Fibroblast of lung (primary cell): ENCODE measurements around the gene TMEM217. TPM values are rescaled to one million over a fixed set of nuclear protein-coding genes. Genes with fewer than 3 reads are reported as not detected.

ENCODE experiments used
- DNase-seq, 2 donors: peaks; one replicate each; pipeline versions ENCODE4 v3.0.0 to v3.0.0-alpha.2; 2010; ENCODE audit warnings: low read depth in 2 of 2
- H2AFZ ChIP-seq: 2 replicates; pipeline ENCODE4 v1.5.1; 2012; ENCODE audit warnings: low read length, control low read depth, inconsistent platforms
- H3K27ac ChIP-seq: 2 replicates; pipeline ENCODE4 v1.5.1; 2011; ENCODE audit warnings: low read length, control low read depth; ENCODE audit not compliant: insufficient read depth
- H3K27me3 ChIP-seq: 2 replicates; pipeline ENCODE4 v1.5.1; 2011; ENCODE audit warnings: mild to moderate bottlenecking, low read length; ENCODE audit not compliant: control insufficient read depth, insufficient read depth
- H3K36me3 ChIP-seq: 2 replicates; pipeline ENCODE4 v1.5.1; 2011; ENCODE audit warnings: low read length; ENCODE audit not compliant: control insufficient read depth, insufficient read depth
- H3K4me1 ChIP-seq: 2 replicates; pipeline ENCODE4 v1.5.1; 2011; ENCODE audit warnings: low read length; ENCODE audit not compliant: control insufficient read depth, insufficient read depth; ENCODE audit errors: extremely low read depth
- H3K4me2 ChIP-seq: 2 replicates; pipeline ENCODE4 v1.5.1; 2011; ENCODE audit warnings: low read length, control low read depth; ENCODE audit not compliant: insufficient read depth; ENCODE audit errors: extremely low read depth
- H3K4me3 ChIP-seq, 4 experiments: fragments of 200-600 bp in 1 of 4; sonication (generic) in 1 of 4; replicated peaks in 1 of 4; 2 replicates each; pipeline ENCODE4 v1.5.1; 2011 to 2016; ENCODE audit warnings: low read length in 4 of 4, low read depth in 3 of 4, mild to moderate bottlenecking in 3 of 4, control low read depth in 2 of 4, inconsistent platforms in 1 of 4, mixed read lengths in 1 of 4; ENCODE audit not compliant: insufficient read depth in 1 of 4; ENCODE audit errors: control extremely low read depth in 1 of 4
- H3K79me2 ChIP-seq: 2 replicates; pipeline ENCODE4 v1.5.1; 2012; ENCODE audit warnings: mild to moderate bottlenecking, low read length, inconsistent platforms; ENCODE audit not compliant: control insufficient read depth, insufficient read depth
- H3K9ac ChIP-seq: 2 replicates; pipeline ENCODE4 v1.5.1; 2011; ENCODE audit warnings: mild to moderate bottlenecking, low read length, control low read depth; ENCODE audit not compliant: insufficient read depth
- H3K9me3 ChIP-seq: 2 replicates; pipeline ENCODE4 v1.5.1; 2012; ENCODE audit warnings: low read depth, low read length; ENCODE audit not compliant: control insufficient read depth, insufficient read depth
- H4K20me1 ChIP-seq: 2 replicates; pipeline ENCODE4 v1.5.1; 2011; ENCODE audit warnings: low read length; ENCODE audit not compliant: control insufficient read depth, insufficient read depth; ENCODE audit errors: extremely low read depth
- CTCF ChIP-seq, 2 donors: IDR thresholded peaks in 1 of 2; conservative IDR thresholded peaks in 1 of 2; 1 replicate in 1 of 2; 2 replicates in 1 of 2; pipeline ENCODE4 v1.5.1; 2011 to 2012; ENCODE audit warnings: low read length in 2 of 2, control low read depth in 1 of 2, inconsistent platforms in 1 of 2, low read depth in 1 of 2, mild to moderate bottlenecking in 1 of 2
- EZH2 ChIP-seq: IDR thresholded peaks from 2 replicates; pipeline ENCODE4 v1.5.1; 2012; ENCODE audit warnings: low read length, control low read depth, mild to moderate bottlenecking; ENCODE audit errors: missing control alignments
- polyA plus RNA-seq, 2 donors: library from polyadenylated mRNA; depleted of rRNA in 1 of 2; stranded (reverse) in 1 of 2; unstranded in 1 of 2; fragments of >200 nt; gene quantifications; 2 replicates each; pipeline ENCODE4 v1.2.1, GENCODE V29; 2011 to 2012; ENCODE audit warnings: missing spikeins in 1 of 2
- total RNA-seq: library from RNA; depleted of rRNA; stranded (reverse); fragments of >200 nt; gene quantifications from 2 replicates; pipeline ENCODE4 v1.2.1, GENCODE V29; 2014

Gene TMEM217
- total and polyA plus RNA-seq, 2 donors (not counting 1 experiment from before 2014, with no cell fraction given), result 3.1 to 4.0 TPM

DNA sequence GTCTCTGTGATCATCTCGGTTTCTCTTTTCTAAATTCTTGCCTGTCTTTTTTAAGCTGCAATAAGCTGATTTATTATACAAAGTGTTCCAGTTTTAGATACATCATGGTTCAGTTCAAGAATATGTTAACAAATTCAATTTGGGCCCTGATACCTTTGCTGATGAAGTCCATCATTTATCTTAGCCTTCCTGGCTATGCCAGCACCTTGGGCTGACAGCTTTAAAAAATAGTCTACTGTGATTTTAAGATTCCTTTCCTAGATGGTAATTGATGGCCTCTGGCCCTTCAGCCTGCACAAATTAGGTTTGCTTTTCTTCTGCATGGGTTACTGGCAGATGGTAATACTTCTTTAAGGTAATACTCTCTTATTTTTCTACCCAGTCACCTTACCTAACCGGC lies 7.1 kb upstream of the TMEM217 start:
- Histone ChIP-seq H3K79me2 (no peaks in the 10 kb centered on the region), H2AFZ (no peak overlapping the region), H4K20me1 (no peaks in the 10 kb centered on the region), H3K27ac (no peak overlapping the region), H3K9ac (no peak overlapping the region), H3K27me3 (no peaks in the 10 kb centered on the region), H3K4me1 (no peaks in the 10 kb centered on the region), H3K36me3 (no peaks in the 10 kb centered on the region), H3K4me2 (no peak overlapping the region), H3K4me3 (no peak overlapping the region), H3K9me3 (no peaks in the 10 kb centered on the region)
- TF ChIP-seq EZH2, result no peak
- no peak for TF ChIP-seq CTCF (conservative IDR thresholded peaks at IDR 0.05 in 1 of 2, IDR thresholded peaks at IDR 0.05 in 1 of 2; ENCODE audit: low read depth in 1 of 2, low read length in 2 of 2)
- DNase-seq, result peak in 1 of 2 donors; percentile 26

DNA sequence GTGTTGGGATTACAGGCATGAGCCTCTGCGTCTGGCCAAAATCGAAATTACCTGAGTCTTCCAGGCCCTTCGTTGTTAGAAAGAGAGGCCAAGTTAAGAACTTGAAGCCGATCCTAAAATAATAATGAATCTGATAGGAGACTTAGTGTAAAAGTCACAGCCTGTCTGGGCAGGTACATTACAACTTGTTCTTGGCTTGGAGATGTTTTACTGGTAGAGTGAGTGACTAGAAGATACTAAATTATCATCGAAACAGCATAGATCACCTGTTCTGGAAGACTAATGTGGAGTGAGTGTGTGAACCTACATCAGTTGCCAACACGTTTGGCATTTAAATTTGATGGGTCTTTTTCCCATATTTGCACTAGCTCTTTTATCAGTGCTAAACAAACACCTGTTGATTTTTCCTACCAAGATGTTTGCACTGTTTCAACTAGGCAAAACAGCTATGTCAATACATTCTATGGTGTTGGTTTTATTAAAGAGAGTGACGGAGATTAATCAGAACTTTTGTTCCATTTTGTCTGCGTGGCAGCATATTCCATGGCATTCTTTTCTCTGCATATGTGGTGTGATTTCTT lies 4.6 kb upstream of the TMEM217 start:
- no peak overlapping the region for H2AFZ ChIP-seq
- no peaks in the 10 kb centered on the region for H3K36me3 ChIP-seq
- no peak overlapping the region for H3K27ac ChIP-seq
- no peak overlapping the region for H3K9ac ChIP-seq
- no peak for DNase-seq
- H3K9me3 ChIP-seq, result no peaks in the 10 kb centered on the region
- no peaks in the 10 kb centered on the region for H4K20me1 ChIP-seq
- no peak overlapping the region for H3K4me2 ChIP-seq
- no peak for TF ChIP-seq EZH2
- no peak for TF ChIP-seq CTCF (conservative IDR thresholded peaks at IDR 0.05 in 1 of 2, IDR thresholded peaks at IDR 0.05 in 1 of 2; ENCODE audit: low read depth in 1 of 2, low read length in 2 of 2)
- H3K4me3 ChIP-seq, result no peak overlapping the region
- no peaks in the 10 kb centered on the region for H3K27me3 ChIP-seq
- H3K79me2 ChIP-seq, result peaks cover 6% of the 10 kb centered on the region
- H3K4me1 ChIP-seq, result peaks cover 3% of the 10 kb centered on the region

DNA sequence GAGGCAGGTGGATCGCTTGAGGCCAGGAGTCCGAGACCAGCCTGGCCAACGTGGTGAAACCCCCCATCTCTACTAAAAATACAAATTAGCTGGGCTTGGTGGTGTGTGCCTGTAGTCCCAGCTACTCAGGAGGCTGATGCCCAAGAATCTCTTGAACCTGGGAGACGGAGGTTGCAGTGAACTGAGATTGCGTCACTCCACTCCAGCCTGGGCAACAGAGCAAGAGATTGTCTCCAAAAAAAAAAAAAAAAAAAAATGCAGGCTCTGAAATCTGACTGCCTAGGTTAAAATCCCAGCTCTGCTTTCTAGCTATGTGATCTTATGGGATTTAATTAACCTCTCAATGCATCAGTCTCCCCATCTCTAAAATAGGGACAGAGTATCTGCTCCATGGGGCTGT lies 3.3 kb upstream of the TMEM217 start:
- Histone ChIP-seq H3K9me3 (no peaks in the 10 kb centered on the region), H4K20me1 (no peaks in the 10 kb centered on the region), H3K4me1 (peaks cover 5% of the 10 kb centered on the region), H3K9ac (no peak overlapping the region), H2AFZ (no peak overlapping the region), H3K27ac (no peak overlapping the region), H3K27me3 (no peaks in the 10 kb centered on the region), H3K4me3 (no peak overlapping the region), H3K4me2 (no peak overlapping the region), H3K79me2 (peaks cover 6% of the 10 kb centered on the region), H3K36me3 (no peaks in the 10 kb centered on the region)
- no peak for DNase-seq
- TF ChIP-seq CTCF (conservative IDR thresholded peaks at IDR 0.05 in 1 of 2, IDR thresholded peaks at IDR 0.05 in 1 of 2; ENCODE audit: low read depth in 1 of 2, low read length in 2 of 2), result no peak
- no peak for TF ChIP-seq EZH2
